Kidney tubule cell (primary cell): Measurements from ENCODE around the gene IVNS1ABP.
"Not testable (repeated sequence)": the region's sequence is repeated elsewhere in the genome, so short reads cannot be mapped to it uniquely, and the experiment has no call there.

Experiments
- DNase-seq: peaks from one replicate; pipeline ENCODE4 v3.0.0-alpha.2; 2018; ENCODE audit warnings: low spot score

IVNS1ABP gene

DNA sequence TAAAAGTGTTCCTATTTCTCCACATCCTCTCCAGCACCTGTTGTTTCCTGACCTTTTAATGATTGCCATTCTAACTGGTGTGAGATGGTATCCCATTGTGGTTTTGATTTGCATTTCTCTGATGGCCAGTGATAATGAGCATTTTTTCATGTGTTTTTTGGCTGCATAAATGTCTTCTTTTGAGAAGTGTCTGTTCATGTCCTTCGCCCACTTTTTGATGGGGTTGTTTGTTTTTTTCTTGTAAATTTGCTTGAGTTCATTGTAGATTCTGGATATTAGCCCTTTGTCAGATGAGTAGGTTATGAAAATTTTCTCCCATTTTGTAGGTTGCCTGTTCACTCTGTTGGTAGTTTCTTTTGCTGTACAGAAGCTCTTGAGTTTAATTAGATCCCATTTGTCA lies 64.6 kb downstream of the IVNS1ABP start:
- DNase-seq = not testable (repeated sequence)

DNA sequence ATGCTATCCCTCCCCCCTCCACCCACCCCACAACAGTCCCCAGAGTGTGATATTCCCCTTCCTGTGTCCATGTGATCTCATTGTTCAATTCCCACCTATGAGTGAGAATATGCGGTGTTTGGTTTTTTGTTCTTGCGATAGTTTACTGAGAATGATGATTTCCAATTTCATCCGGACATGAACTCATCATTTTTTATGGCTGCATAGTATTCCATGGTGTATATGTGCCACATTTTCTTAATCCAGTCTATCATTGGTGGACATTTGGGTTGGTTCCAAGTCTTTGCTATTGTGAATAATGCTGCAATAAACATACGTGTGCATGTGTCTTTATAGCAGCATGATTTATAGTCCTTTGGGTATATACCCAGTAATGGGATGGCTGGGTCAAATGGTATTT lies 65.1 kb downstream of the IVNS1ABP start:
- DNase-seq = not testable (repeated sequence)

DNA sequence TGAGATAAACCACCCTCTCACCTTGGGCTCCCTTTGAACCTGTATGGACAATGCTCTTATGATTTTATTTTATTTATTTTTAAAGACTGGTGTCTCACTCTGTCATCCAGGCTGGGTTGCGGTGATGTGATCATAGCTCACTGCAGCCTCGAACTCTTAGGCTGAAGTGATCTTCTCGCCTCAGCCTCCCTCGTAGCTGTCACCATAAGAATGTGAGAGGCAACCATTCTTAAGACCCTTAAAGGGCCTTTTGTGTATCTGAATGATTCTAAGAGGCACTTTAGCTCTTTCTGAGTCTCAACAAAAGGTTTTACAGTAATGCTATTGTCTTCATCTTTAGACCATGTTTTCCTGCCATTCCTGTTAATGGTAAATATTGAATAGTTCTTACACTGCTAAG lies 67.0 kb downstream of the IVNS1ABP start:
- DNase-seq = no peak

DNA sequence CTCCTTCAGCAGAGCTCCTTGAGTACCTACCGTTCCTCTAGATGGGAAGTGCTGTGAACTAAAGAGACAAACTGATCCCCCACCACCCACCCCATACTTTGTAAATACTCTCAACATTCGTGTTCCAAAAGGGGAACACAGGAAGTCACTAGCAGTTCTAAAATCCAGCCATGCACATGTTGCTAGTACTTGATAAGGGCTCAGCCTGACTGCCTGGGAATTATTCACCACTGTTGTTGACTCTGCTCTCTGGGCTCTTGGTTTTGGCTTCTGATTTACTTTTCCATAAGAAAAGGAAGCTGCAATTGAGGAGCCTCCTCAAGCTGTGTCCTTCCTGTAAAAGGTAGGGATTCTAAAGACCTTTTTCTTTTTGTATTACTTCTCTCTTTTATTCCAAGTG lies 67.5 kb downstream of the IVNS1ABP start:
- peak; percentile 17 for DNase-seq
